HG03565 (cell line): Measurements from ENCODE around the gene MSI1.
"Not testable (repeated sequence)": the region's sequence is repeated elsewhere in the genome, so short reads cannot be mapped to it uniquely, and the experiment has no call there.

Experiments used
- ATAC-seq: cut with Tn5 transposase; IDR thresholded peaks from one replicate; pipeline ENCODE4 v1.9.1; 2021; ENCODE audit warnings: mild to moderate bottlenecking, moderate library complexity; ENCODE audit not compliant: unreplicated experiment

Gene MSI1

GRCh38 chr12:120358412-120359100 lies 10.4 kb downstream of the MSI1 start:
- no peak for ATAC-seq

- no peak for ATAC-seq
Observed at GRCh38 chr12:120357104-120357503, 11.9 kb downstream of the MSI1 start.

- ATAC-seq = no peak
Observed at GRCh38 chr12:120356567-120357030, 12.4 kb downstream of the MSI1 start.

- no peak for ATAC-seq
Observed at GRCh38 chr12:120353556-120354317, 15.2 kb downstream of the MSI1 start.

GRCh38 chr12:120353136-120353535 lies 15.8 kb downstream of the MSI1 start:
- no peak for ATAC-seq

- no peak for ATAC-seq
Observed at GRCh38 chr12:120352117-120352516, 16.8 kb downstream of the MSI1 start.

GRCh38 chr12:120350576-120351350 lies 18.2 kb downstream of the MSI1 start:
- ATAC-seq = no peak

GRCh38 chr12:120347766-120348165 lies 21.2 kb downstream of the MSI1 start:
- ATAC-seq = no peak

GRCh38 chr12:120346681-120347080 lies 22.3 kb downstream of the MSI1 start:
- ATAC-seq = no peak

GRCh38 chr12:120346031-120346430 lies 22.9 kb downstream of the MSI1 start:
- ATAC-seq = no peak

GRCh38 chr12:120343692-120344091 lies 25.3 kb downstream of the MSI1 start:
- no peak for ATAC-seq

GRCh38 chr12:120343039-120343537 lies 25.9 kb downstream of the MSI1 start:
- ATAC-seq = no peak

GRCh38 chr12:120342175-120343038 lies 26.6 kb downstream of the MSI1 start:
- ATAC-seq = no peak

GRCh38 chr12:120339256-120339655 lies 29.7 kb downstream of the MSI1 start:
- ATAC-seq = no peak

GRCh38 chr12:120337730-120338129 lies 31.2 kb downstream of the MSI1 start:
- ATAC-seq = no peak

- not testable (repeated sequence) for ATAC-seq
Observed at GRCh38 chr12:120336392-120336791, 32.6 kb downstream of the MSI1 start.

GRCh38 chr12:120335447-120335846 lies 33.5 kb downstream of the MSI1 start:
- not testable (repeated sequence) for ATAC-seq

GRCh38 chr12:120332523-120332922 lies 36.4 kb downstream of the MSI1 start:
- ATAC-seq = no peak

- no peak for ATAC-seq
Observed at GRCh38 chr12:120332041-120332440, 36.9 kb downstream of the MSI1 start.

- ATAC-seq = no peak
Observed at GRCh38 chr12:120331390-120331789, 37.6 kb downstream of the MSI1 start.
